HG03097 (cell line): ENCODE results near the gene VPS11.

Experiments used
- ATAC-seq: cut with Tn5 transposase; IDR thresholded peaks from one replicate; pipeline ENCODE4 v1.9.1; 2021; ENCODE audit not compliant: unreplicated experiment, low FRiP score

VPS11 gene

GRCh38 chr11:119078675-119079420 lies 11.2 kb downstream of the VPS11 start:
- ATAC-seq: no peak

GRCh38 chr11:119081682-119082260 lies 14.2 kb downstream of the VPS11 start:
- ATAC-seq: no peak

DNA sequence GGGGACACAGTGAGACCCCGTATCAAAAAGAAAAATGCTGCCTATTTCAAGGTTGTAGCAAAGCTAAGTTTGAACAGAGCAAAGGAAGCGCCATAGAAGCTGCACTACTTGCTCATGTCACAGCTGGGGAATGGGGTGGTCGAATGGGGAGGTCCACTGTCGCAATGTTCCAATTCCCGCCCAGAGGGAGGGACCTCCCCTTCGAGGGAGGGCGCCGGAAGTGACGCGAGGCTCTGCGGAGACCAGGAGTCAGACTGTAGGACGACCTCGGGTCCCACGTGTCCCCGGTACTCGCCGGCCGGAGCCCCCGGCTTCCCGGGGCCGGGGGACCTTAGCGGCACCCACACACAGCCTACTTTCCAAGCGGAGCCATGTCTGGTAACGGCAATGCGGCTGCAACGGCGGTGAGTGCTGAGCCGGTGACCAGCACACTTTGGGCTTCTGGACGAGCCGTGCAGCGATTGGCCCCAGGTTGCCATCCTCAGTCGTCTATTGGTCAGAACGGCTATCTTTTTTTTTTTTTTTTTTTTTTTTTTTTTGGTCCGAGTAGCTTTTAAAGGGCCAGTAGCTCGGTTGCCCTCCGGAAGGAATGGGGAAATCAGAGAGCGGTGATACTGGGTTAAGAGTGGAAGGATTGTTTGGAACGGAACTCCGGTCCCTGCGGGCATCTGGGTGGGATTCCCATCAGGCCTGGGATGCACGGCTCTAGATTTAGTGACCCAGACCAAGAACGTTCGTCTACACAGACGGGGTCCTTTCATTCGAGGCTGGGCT lies 17.2 kb downstream of the VPS11 start, which contains the start of gene HMBS:
HMBS (plus strand) TSS at position 219 of the 774 bp plus-strand sequence; CDS start at position 372, 153 bp downstream.
- ATAC-seq: peak; percentile 63

- ATAC-seq: no peak
Measured at GRCh38 chr11:119085437-119085847, 17.8 kb downstream of the VPS11 start.

DNA sequence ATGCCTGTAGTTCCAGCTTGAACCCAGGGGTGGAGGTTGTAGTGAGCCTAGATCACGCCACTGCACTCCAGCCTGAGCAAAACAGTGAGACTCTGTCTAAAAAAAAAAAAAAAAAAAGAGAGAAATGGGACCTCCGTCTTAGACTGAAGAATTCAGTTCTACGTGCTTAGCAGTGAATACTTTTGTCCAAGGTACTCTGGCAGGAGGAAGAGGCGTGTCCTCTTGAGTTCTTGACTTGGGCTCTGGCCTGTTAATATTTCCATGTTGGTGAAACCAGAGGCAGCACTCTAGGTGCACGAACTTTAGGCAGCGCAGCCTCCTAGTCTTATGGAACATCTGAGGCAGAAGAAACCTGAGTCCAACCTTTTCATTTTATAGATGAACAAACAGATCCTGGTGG lies 19.5 kb downstream of the VPS11 start:
- ATAC-seq: no peak

DNA sequence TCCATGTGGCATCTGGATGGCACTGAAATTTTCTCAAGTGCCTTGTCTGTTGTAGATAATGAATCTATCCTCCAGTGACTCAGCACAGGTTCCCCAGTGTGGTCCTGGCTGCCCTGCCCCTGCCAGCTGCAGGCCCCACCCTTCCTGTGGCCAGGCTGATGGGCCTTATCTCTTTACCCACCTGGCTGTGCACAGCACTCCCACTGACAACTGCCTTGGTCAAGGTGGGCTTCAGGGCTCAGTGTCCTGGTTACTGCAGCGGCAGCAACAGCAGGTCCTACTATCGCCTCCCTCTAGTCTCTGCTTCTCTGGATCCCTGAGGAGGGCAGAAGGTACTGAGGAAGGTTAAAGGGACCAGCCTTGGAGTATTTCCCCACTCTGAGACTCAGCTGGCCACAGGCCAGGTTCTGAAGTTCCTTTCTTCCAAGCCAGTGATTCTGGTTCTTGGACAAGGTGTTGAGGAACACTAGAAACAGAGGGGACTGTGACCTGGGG lies 20.2 kb downstream of the VPS11 start:
- no peak for ATAC-seq

DNA sequence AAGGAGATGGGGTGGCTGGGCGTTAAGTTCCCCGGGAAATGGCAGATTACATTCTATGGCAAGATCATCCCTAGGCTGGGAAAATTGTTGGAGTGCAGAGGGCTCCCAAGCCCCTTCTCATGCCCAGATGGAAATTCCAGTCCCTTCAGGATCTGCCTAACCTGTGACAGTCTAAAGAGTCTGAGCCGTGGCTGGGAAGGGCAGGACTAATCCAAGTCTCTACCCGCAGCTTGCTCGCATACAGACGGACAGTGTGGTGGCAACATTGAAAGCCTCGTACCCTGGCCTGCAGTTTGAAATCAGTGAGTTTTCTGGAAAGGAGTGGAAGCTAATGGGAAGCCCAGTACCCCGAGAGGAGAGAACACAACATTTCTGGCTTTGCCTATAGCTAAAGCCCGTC lies 20.8 kb downstream of the VPS11 start:
- ATAC-seq: no peak

DNA sequence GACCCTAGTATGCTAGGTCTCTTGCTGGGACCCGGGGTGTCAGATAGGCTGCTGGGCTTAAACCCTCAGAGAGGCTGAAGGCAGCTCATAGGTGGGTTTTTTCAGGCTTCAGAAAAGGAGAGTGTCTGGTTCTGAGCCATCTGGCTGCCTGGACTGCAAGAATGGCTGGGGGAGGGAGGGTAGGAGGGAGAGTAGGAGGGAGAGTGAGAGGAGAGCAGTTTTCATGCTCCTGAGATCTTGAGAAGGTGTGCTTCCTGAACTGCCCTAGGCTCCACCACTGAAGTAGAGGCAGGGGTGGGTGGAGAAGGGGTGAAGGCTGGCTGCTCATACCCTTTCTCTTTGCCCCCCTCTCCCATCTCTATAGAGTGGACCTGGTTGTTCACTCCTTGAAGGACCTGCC lies 21.7 kb downstream of the VPS11 start:
- no peak for ATAC-seq

DNA sequence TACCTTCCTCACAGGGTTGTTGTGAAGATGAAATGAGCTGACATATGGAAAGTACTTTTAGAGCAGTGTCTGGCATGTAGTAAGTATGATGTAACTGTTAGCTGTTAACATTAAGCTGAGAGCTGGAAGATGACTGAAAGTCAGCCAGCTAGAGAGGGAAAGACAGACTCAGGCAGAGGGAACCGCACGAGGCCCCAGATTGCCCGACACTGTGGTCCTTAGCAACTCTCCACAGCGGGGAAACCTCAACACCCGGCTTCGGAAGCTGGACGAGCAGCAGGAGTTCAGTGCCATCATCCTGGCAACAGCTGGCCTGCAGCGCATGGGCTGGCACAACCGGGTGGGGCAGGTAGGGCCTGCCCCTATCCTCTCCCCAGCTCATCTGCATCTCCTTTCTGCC lies 23.6 kb downstream of the VPS11 start:
- no peak for ATAC-seq

DNA sequence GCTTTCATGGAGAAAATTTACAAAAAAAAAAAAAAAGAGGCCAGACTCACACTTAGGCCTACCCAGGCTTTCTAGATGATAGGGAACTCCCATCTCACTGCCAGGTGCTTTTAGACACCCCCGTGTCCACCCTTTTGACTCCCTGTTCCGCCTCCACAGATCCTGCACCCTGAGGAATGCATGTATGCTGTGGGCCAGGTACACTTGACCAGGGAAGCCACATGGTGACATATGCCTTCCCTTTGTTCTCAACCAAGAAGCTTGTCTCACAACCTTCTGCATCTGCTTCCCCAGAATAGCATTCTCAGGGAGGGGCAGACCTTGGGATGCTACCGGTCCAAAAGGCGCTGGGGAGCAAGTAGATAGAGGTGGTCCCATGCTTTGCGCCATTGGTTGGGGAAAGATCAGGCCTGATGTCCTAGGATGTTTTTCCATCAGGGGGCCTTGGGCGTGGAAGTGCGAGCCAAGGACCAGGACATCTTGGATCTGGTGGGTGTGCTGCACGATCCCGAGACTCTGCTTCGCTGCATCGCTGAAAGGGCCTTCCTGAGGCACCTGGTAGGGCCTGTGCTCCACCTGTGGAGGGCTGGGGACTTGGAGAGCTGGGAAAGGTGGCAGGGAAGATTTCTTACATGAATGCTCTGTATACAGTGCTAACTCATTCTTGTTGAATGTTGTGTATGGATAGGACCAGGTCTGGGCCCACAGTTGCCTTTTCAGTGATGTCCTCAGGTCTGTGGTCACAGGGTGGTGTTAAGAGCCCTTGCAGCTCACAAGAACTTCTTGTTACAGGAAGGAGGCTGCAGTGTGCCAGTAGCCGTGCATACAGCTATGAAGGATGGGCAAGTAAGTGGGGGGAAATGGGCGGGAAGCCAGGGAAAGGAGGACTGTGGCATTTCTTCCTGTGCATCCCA lies 24.6 kb downstream of the VPS11 start:
- no peak for ATAC-seq

DNA sequence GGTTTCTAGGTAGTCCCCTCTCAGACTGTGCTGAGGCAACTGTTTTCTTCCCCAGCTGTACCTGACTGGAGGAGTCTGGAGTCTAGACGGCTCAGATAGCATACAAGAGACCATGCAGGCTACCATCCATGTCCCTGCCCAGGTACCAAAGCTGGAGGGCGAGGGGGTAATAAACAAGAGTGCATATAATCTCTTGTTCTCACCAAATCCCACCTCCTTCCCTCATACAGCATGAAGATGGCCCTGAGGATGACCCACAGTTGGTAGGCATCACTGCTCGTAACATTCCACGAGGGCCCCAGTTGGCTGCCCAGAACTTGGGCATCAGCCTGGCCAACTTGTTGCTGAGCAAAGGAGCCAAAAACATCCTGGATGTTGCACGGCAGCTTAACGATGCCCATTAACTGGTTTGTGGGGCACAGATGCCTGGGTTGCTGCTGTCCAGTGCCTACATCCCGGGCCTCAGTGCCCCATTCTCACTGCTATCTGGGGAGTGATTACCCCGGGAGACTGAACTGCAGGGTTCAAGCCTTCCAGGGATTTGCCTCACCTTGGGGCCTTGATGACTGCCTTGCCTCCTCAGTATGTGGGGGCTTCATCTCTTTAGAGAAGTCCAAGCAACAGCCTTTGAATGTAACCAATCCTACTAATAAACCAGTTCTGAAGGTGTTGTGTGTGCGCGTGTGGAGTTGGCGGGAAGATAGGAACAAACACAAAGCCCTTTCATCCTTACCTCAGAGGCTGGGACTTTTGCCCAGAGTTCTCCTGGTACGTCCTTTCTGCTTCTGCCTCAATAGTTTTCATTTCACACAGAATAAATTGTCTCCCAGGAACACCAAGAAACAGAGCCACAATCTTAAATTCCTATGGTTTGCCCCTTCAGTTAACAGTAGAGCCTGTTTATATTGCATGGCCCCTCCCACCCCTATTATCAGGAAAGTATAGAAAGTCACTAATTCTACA lies 25.5 kb downstream of the VPS11 start:
- no peak for ATAC-seq

- ATAC-seq: peak; percentile 1
Measured at GRCh38 chr11:119093942-119094815, 26.6 kb downstream of the VPS11 start.

DNA sequence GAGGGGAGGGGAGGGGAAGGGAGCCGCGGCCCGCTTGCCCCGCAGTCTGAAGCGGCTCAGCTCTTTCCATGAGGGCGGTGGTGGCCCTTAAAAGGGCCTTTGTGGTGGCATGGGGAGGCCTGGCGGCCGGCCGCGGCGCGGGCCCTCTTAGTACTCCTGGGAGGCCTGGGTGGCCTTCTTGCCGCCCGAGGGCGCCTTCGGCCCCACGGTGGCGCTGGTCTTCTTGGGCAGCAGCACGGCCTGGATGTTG lies 27.1 kb downstream of the VPS11 start:
- peak; percentile 32 for ATAC-seq

DNA sequence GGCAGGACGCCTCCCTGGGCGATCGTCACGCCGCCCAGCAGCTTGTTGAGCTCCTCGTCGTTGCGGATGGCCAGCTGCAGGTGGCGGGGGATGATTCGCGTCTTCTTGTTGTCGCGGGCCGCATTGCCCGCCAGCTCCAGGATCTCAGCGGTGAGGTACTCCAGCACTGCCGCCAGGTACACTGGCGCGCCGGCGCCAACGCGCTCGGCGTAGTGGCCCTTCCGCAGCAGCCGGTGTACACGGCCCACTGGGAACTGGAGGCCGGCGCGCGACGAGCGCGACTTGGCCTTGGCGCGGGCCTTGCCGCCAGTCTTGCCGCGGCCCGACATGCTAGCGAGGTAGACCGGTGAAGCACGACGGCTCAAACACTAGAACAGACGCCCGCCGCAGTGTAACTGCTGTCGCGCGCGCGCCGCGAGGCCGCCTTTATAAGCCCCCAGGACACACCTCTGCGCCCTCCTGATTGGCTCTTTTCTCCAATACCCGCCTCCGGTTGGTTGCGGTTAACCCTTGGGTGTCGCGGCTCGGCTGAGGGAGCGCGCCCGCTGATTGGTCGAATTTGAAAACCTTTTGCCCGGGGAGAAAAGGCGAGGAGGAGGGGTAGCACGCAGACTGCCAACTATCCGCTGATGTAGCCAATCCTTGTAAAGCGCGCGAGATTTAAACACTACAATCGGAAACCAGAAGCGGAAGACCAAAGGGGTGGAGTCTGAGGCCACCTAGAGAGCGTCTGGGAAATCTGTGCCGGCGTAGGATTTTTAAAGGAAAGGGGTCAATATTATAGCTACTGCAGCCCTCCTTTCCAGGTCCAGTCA lies 27.7 kb downstream of the VPS11 start:
- peak; percentile 71 for ATAC-seq

DNA sequence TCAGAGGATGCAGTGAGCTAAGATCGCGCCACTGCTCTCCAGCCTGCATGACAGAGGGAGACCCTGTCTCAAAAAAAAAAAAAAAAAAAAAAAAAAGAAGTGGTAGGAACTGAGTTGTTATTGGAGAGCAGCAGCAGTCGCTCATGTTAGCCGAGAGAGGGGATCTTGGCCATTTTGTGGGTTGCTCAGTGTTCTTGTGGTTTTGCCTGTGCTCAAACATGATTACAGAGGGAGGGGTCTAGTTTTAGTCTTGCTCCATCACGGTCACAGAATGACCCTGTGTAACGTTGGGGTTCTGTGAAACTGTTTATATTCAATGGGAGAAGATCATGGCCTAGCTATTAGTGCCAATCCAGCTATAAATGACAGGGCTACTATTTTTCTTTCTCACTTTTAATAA lies 32.1 kb downstream of the VPS11 start:
- ATAC-seq: no peak

GRCh38 chr11:119100246-119100970 lies 32.8 kb downstream of the VPS11 start:
- ATAC-seq: no peak
